GM21381 (cell line): ENCODE data around the gene BBS5.

ENCODE experiments used
- ATAC-seq: cut with Tn5 transposase; IDR thresholded peaks from one replicate; pipeline ENCODE4 v1.9.1; 2021; ENCODE audit warnings: mild to moderate bottlenecking, moderate library complexity; ENCODE audit not compliant: unreplicated experiment

BBS5 gene

GRCh38 chr2:169540146-169540545, 60.9 kb downstream of the BBS5 start:
- no peak for ATAC-seq

GRCh38 chr2:169542433-169542832, 63.1 kb downstream of the BBS5 start:
- no peak for ATAC-seq

GRCh38 chr2:169546756-169547155, 67.5 kb downstream of the BBS5 start:
- ATAC-seq = no peak
